ENCODE results near the gene KCTD5.

The KCTD5 gene

DNA sequence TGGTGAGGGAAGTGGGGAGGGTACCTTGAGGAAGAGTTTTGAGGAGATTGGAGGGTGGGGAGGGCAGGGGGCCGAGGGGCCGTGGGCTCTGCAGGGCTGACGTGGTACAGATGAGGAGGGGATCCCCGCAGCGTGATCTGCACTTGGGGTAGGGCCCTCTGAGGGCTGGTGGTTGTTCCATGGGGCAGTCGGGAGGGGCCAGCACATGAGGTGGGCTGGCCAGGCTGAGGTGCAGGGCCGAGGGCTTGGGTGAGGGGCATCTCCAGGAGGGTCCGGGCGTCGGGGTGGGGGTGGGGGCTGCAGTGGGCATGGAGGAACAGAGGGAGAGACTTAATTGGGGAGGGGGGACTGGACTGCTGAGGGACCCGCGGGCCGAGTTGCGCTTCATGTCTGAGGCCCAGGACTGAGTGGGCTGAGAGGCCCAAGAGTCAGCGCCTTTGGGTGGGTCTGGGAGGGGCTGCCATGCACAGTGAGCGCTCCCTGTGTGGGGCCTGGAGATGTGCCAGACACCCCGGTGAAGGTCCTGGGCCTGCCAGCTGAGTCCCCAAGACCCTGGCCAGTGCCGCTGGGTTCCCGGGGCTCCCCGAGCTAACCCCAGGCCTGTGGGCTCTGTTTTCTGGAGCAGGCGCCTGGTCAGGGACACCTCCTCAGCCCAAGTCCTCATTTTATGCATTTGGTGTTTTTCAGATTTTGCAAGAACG, 24.4 kb downstream of the KCTD5 start:
- ChIA-PET CTCF (no interaction called here), POLR2A (interaction anchor here (0.5 to 1.9 kb wide), 2 partner anchors 24 to 44 kb away, joined by 3 to 6 read pairs; partner anchors contain the start of gene KCTD5)
- DNase-seq (ENCODE audit: extremely low spot score) = no peak
- TF ChIP-seq TARDBP (IDR thresholded peaks at IDR 0.05) (no peak), HDGF (IDR thresholded peaks at IDR 0.05; ENCODE audit: borderline replicate concordance) (no peak), SUZ12 (IDR thresholded peaks at IDR 0.05) (no peak), ELF4 (IDR thresholded peaks at IDR 0.05) (no peak), BHLHE40 (IDR thresholded peaks at IDR 0.05; ENCODE audit: borderline replicate concordance) (no peak), SP1 (IDR thresholded peaks at IDR 0.05) (no peak), L3MBTL2 (conservative IDR thresholded peaks at IDR 0.05) (no peak), ZNF384 (IDR thresholded peaks at IDR 0.05) (no peak), FOXM1 (IDR thresholded peaks at IDR 0.05; ENCODE audit: borderline replicate concordance) (no peak), ARNT (IDR thresholded peaks at IDR 0.05) (no peak), CTBP1 (IDR thresholded peaks at IDR 0.05; ENCODE audit: borderline replicate concordance) (no peak), FOXK2 (IDR thresholded peaks at IDR 0.05) (no peak)

GRCh38 chr16:2707368-2708289, 25.3 kb downstream of the KCTD5 start:
- DNase-seq (ENCODE audit: extremely low spot score) = no peak
- CTCF ChIA-PET = no interaction called here
- POLR2A ChIA-PET = interaction anchor here (0.5 to 1.9 kb wide), 3 partner anchors 11 to 43 kb away, joined by 3 to 6 read pairs (median 4); partner anchors contain the start of gene KCTD5
- TF ChIP-seq ARNT (IDR thresholded peaks at IDR 0.05) (no peak), ELF4 (IDR thresholded peaks at IDR 0.05) (no peak), NFRKB (IDR thresholded peaks at IDR 0.05) (no peak), CTBP1 (IDR thresholded peaks at IDR 0.05; ENCODE audit: borderline replicate concordance) (no peak), L3MBTL2 (conservative IDR thresholded peaks at IDR 0.05) (no peak)

GRCh38 chr16:2708290-2708639, 25.9 kb downstream of the KCTD5 start:
- ChIA-PET POLR2A (interaction anchor here (1.7 to 1.9 kb wide), 2 partner anchors 11 to 26 kb away, joined by 4 to 6 read pairs; partner anchors contain the start of gene KCTD5), CTCF (no interaction called here)
- DNase-seq (ENCODE audit: extremely low spot score) = no peak
- no peak for TF ChIP-seq L3MBTL2 (conservative IDR thresholded peaks at IDR 0.05)
- no peak for TF ChIP-seq HDGF (IDR thresholded peaks at IDR 0.05; ENCODE audit: borderline replicate concordance)
- no peak for TF ChIP-seq ELF4 (IDR thresholded peaks at IDR 0.05)
- TF ChIP-seq LEF1 (IDR thresholded peaks at IDR 0.05; ENCODE audit: borderline replicate concordance) = no peak
- no peak for TF ChIP-seq FOXA1 (IDR thresholded peaks at IDR 0.05)
- no peak for TF ChIP-seq SUZ12 (IDR thresholded peaks at IDR 0.05)
- no peak for TF ChIP-seq FOXK2 (IDR thresholded peaks at IDR 0.05)
- no peak for TF ChIP-seq TARDBP (IDR thresholded peaks at IDR 0.05)
- no peak for TF ChIP-seq CTBP1 (IDR thresholded peaks at IDR 0.05; ENCODE audit: borderline replicate concordance)
- no peak for TF ChIP-seq PKNOX1 (IDR thresholded peaks at IDR 0.05)
- no peak for TF ChIP-seq SP1 (IDR thresholded peaks at IDR 0.05)
- no peak for TF ChIP-seq NFRKB (IDR thresholded peaks at IDR 0.05)
- no peak for TF ChIP-seq BHLHE40 (IDR thresholded peaks at IDR 0.05; ENCODE audit: borderline replicate concordance)
- TF ChIP-seq ZNF384 (IDR thresholded peaks at IDR 0.05) = no peak
- TF ChIP-seq ARNT (IDR thresholded peaks at IDR 0.05) = no peak
- no peak for TF ChIP-seq FOXM1 (IDR thresholded peaks at IDR 0.05; ENCODE audit: borderline replicate concordance)

DNA sequence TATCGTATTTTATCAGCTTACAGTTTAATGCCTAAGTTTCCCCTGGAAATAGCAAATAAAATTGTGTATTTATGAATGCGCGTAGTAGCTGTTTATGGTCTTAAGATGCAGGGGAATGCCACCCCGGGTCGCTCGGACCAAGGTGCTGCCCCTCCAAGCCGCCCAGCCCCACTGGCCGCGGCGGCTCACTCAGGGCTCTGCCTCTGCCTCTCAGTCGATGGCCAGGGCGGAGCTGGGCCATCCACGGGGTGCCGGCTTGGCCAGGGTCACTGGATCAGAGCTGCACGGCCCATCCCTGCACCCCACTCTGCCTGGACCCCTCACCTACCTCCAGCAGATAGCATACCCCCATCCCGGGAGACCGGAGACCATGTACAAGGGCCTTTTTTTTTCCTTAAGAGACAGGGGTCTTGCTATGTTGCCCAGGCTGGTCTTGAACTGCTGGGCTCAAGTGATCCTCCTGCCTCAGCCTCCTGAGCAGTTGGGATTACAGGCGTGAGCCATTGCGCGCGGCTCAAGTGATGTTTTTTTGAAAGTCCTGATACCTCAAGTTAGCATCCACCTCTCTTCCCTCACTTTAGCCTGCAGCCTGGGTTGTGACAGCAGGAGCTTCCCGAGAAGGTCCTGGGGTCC, 26.7 kb downstream of the KCTD5 start:
- ChIA-PET CTCF (no interaction called here), POLR2A (interaction anchor here (1.7 to 1.9 kb wide), 2 partner anchors 10 to 26 kb away, joined by 4 to 6 read pairs; partner anchors contain the start of gene KCTD5)
- TF ChIP-seq HDGF (IDR thresholded peaks at IDR 0.05; ENCODE audit: borderline replicate concordance) = no peak
- no peak for TF ChIP-seq SP1 (IDR thresholded peaks at IDR 0.05)
- no peak for TF ChIP-seq BHLHE40 (IDR thresholded peaks at IDR 0.05; ENCODE audit: borderline replicate concordance)
- no peak for TF ChIP-seq FOXM1 (IDR thresholded peaks at IDR 0.05; ENCODE audit: borderline replicate concordance)
- TF ChIP-seq TARDBP (IDR thresholded peaks at IDR 0.05) = no peak
- no peak for TF ChIP-seq L3MBTL2 (conservative IDR thresholded peaks at IDR 0.05)
- no peak for TF ChIP-seq CTBP1 (IDR thresholded peaks at IDR 0.05; ENCODE audit: borderline replicate concordance)
- no peak for TF ChIP-seq PKNOX1 (IDR thresholded peaks at IDR 0.05)
- no peak for TF ChIP-seq ARNT (IDR thresholded peaks at IDR 0.05)
- TF ChIP-seq LEF1 (IDR thresholded peaks at IDR 0.05; ENCODE audit: borderline replicate concordance) = no peak
- no peak for TF ChIP-seq NFRKB (IDR thresholded peaks at IDR 0.05)
- no peak for DNase-seq (ENCODE audit: extremely low spot score)

DNA sequence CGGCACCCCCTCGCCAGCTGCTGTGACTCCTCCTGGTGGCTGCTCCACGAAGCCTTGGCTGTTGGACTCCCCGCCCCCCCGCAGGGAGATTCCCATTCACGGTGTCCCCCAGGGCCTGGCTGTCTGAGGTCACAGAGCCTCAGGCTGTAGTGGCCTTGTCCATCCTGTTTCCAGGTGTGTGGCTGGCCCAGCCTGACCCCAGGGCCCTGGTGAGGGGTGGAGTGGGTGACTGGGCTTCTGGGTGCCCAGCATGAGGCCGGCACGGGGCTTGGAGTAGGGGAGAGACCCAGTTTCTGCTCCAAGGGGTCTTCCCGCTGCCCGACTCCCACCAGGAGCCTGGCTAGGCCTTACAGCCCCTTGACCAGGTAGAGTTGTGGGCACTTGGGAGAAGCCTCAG, 27.3 kb downstream of the KCTD5 start:
- ChIA-PET CTCF (no interaction called here), POLR2A (interaction anchor here (1.7 kb wide), 1 partner anchor 9 kb away, joined by 4 read pairs; no protein-coding TSS in a partner anchor)
- DNase-seq (ENCODE audit: extremely low spot score) = no peak
- no peak for TF ChIP-seq ZNF384 (IDR thresholded peaks at IDR 0.05)
- no peak for TF ChIP-seq SUZ12 (IDR thresholded peaks at IDR 0.05)
- no peak for TF ChIP-seq PKNOX1 (IDR thresholded peaks at IDR 0.05)
- no peak for TF ChIP-seq L3MBTL2 (conservative IDR thresholded peaks at IDR 0.05)
- TF ChIP-seq BHLHE40 (IDR thresholded peaks at IDR 0.05; ENCODE audit: borderline replicate concordance) = no peak
- TF ChIP-seq FOXM1 (IDR thresholded peaks at IDR 0.05; ENCODE audit: borderline replicate concordance) = no peak
- no peak for TF ChIP-seq FOXA1 (IDR thresholded peaks at IDR 0.05)
- TF ChIP-seq HDGF (IDR thresholded peaks at IDR 0.05; ENCODE audit: borderline replicate concordance) = no peak
- no peak for TF ChIP-seq SP1 (IDR thresholded peaks at IDR 0.05)
- TF ChIP-seq ELF4 (IDR thresholded peaks at IDR 0.05) = no peak
- TF ChIP-seq NFRKB (IDR thresholded peaks at IDR 0.05) = no peak
- TF ChIP-seq FOXK2 (IDR thresholded peaks at IDR 0.05) = no peak
- no peak for TF ChIP-seq TARDBP (IDR thresholded peaks at IDR 0.05)
